PC-9 (cell line): ENCODE data around the gene GINS1. TPM values are rescaled to one million over a fixed set of nuclear protein-coding genes. Genes with fewer than 3 reads are reported as not detected.

Experiments used
- BruUV-seq: library from RNA; stranded (reverse); fragments of 400-500 nt; replicated peaks from 2 replicates; lab custom pipeline; 2021; lab: Mats Ljungman, UMichigan
- CTCF ChIA-PET: fragments of 300-600 bp; sonication (Branson Sonifier 250); formaldehyde crosslinking; loops from one replicate; lab custom pipeline; 2022; ENCODE audit warnings: antibody characterized with exemption; lab: Charles Lee
- POLR2A ChIA-PET: fragments of 300-600 bp; sonication (Branson Sonifier 250); formaldehyde crosslinking; loops from one replicate; lab custom pipeline; 2022; ENCODE audit warnings: antibody characterized with exemption; ENCODE audit not compliant: unreplicated experiment; lab: Charles Lee
- DNase-seq, 2 experiments: peaks; one replicate each; pipeline versions ENCODE4 v3.0.0 to v3.0.0-alpha.2; 2015 to 2022; ENCODE audit warnings: mixed read lengths in 1 of 2
- H2AFZ ChIP-seq: fragments of 200-600 bp; sonication (generic); 2 replicates; pipeline ENCODE4 v1.8.1; 2017; ENCODE audit warnings: antibody characterized with exemption
- H3F3A ChIP-seq: fragments of 200-600 bp; sonication (generic); 2 replicates; pipeline ENCODE4 v1.8.1; 2017; ENCODE audit warnings: antibody characterized with exemption, mild to moderate bottlenecking, low read depth; ENCODE audit not compliant: insufficient read depth
- H3K27ac ChIP-seq: fragments of 200-600 bp; sonication (generic); 2 replicates; pipeline ENCODE4 v1.6.1; 2016; ENCODE audit warnings: mixed run types
- H3K27me3 ChIP-seq: fragments of 200-600 bp; sonication (generic); 2 replicates; pipeline ENCODE4 v1.6.1; 2016; ENCODE audit warnings: low read depth, mixed run types; ENCODE audit not compliant: insufficient read depth
- H3K36me3 ChIP-seq: fragments of 200-600 bp; sonication (generic); 2 replicates; pipeline ENCODE4 v1.6.1; 2016; ENCODE audit warnings: low read depth, mixed run types
- H3K4me1 ChIP-seq: fragments of 200-600 bp; sonication (generic); replicated peaks from 2 replicates; pipeline ENCODE4 v1.6.1; 2016; ENCODE audit warnings: mixed run types; ENCODE audit not compliant: insufficient read depth
- H3K4me2 ChIP-seq: fragments of 200-600 bp; sonication (generic); 2 replicates; pipeline ENCODE4 v1.6.1; 2017; ENCODE audit warnings: mixed run types
- H3K4me3 ChIP-seq: fragments of 200-600 bp; sonication (generic); 2 replicates; pipeline ENCODE4 v1.6.1; 2016; ENCODE audit warnings: mixed run types
- H3K79me2 ChIP-seq: fragments of 200-600 bp; sonication (generic); 2 replicates; pipeline ENCODE4 v1.6.1; 2017; ENCODE audit warnings: low read depth, mixed run types
- H3K9me2 ChIP-seq: fragments of 200-600 bp; sonication (generic); 2 replicates; pipeline ENCODE4 v1.8.1; 2017; ENCODE audit warnings: mild to moderate bottlenecking; ENCODE audit not compliant: insufficient read depth
- H3K9me3 ChIP-seq: fragments of 200-600 bp; sonication (generic); 2 replicates; pipeline ENCODE4 v1.8.1; 2016; ENCODE audit warnings: low read depth; ENCODE audit not compliant: insufficient read depth
- H4K20me1 ChIP-seq: fragments of 200-600 bp; sonication (generic); 2 replicates; pipeline ENCODE4 v1.8.1; 2017; ENCODE audit not compliant: insufficient read depth
- EZH2 ChIP-seq: fragments of 200-600 bp; sonication (generic); IDR thresholded peaks from 2 replicates; pipeline ENCODE4 v1.8.0; 2017; ENCODE audit warnings: antibody characterized with exemption, low read depth
- intact Hi-C: fragments of 100-400 bp; cut with micrococcal nuclease; formaldehyde crosslinking; loops from one replicate; pipeline ENCODE4 v1.10.0; 2022; ENCODE audit not compliant: unreplicated experiment
- total RNA-seq: library from RNA; stranded (reverse); gene quantifications from 2 replicates; pipeline ENCODE4 v1.2.3, GENCODE V29; 2021
- TF ChIP-seq, protein P1 (sequence below): fragments of 200-600 bp; sonication (generic); conservative IDR thresholded peaks from 2 replicates; pipeline ENCODE4 v1.6.1; 2017; ENCODE audit warnings: mixed run types, antibody characterized with exemption, mild to moderate bottlenecking, moderate library complexity

Gene GINS1
- total RNA-seq, 1 experiment from 2014 or later = 27.8 TPM

DNA sequence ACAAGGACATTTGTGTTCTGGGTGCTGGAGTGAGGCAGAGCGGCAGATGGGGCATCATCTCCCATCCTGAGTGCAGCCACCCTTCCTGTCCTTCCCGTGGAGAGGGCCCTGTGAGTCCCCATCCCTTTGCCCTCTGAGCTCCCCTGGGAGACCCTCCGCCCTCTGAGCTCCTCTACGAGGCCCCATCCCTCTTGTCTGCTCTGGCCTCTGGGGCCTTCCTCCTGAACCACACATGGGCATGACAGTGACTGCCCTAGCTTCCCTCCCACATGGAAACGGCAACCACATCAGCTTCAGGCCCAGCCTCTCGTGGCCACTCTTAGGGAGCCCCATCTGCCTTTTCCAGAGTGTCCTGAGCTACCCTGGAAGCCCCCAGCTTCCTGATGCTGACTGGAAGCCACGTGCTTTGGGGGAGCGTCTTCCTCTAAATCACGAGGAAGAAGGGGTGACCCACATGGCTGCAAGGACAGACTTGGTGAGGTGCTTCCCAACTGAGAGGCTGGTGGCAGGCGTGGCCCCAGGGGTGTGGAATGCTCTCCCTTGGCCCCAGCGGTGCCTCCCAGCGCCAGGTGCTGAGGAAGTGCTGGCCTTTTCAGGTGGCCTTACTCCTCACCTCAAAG is 52.6 kb downstream of the GINS1 start:
- CTCF ChIA-PET = no interaction called here
- Histone ChIP-seq H3K27me3 (no peaks in the 10 kb centered on the region), H3K4me2 (no peak overlapping the region), H3F3A (no peaks in the 10 kb centered on the region), H3K79me2 (no peaks in the 10 kb centered on the region), H3K4me3 (no peak overlapping the region), H3K4me1 (no peaks in the 10 kb centered on the region), H3K27ac (no peak overlapping the region), H3K9me2 (no peaks in the 10 kb centered on the region), H3K36me3 (no peaks in the 10 kb centered on the region), H2AFZ (no peak overlapping the region), H4K20me1 (no peaks in the 10 kb centered on the region), H3K9me3 (no peaks in the 10 kb centered on the region)
- TF ChIP-seq, protein P1, sequence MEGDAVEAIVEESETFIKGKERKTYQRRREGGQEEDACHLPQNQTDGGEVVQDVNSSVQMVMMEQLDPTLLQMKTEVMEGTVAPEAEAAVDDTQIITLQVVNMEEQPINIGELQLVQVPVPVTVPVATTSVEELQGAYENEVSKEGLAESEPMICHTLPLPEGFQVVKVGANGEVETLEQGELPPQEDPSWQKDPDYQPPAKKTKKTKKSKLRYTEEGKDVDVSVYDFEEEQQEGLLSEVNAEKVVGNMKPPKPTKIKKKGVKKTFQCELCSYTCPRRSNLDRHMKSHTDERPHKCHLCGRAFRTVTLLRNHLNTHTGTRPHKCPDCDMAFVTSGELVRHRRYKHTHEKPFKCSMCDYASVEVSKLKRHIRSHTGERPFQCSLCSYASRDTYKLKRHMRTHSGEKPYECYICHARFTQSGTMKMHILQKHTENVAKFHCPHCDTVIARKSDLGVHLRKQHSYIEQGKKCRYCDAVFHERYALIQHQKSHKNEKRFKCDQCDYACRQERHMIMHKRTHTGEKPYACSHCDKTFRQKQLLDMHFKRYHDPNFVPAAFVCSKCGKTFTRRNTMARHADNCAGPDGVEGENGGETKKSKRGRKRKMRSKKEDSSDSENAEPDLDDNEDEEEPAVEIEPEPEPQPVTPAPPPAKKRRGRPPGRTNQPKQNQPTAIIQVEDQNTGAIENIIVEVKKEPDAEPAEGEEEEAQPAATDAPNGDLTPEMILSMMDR = no peak
- TF ChIP-seq EZH2 = no peak
- intact Hi-C loops = no loop called here
- POLR2A ChIA-PET = interaction anchor here (0.7 kb wide), 1 partner anchor 246 kb away, joined by 3 read pairs; no protein-coding TSS in a partner anchor
- no peak for DNase-seq
- BruUV-seq = no TSS peak

DNA sequence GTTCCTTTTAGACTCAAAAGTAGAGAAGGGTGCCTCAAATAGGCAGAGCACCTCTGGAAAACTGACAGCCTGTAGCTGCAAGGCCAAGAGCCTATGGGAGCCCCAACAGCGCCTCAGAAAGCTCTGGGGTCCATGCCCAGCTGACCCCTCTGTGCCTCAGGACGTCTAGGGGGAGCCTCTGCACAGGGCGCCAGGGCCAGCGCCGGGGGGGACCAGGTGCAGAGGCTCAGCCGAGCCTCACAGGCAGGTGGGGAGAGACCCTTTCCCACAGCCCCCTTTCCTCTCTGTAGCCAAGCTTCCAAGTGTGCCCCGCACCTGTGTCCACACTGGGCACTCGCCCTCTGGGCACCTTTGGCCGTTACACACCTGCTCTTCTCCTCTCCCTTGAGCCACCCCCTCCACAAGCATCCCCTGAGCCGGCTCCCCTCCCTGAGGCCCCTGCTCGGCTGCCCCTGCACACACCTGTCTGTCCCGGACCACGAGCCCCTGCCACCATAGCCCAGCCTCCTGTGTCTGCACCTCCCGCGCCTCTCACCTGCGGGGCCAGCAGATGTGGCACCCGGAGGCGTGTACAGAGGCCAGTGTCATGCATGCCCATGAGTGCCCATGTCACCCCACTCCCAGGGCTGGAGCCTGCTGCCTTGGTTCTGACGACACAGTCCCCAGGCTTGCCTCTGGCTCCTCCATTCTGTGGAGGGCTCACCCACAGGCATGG is 53.2 kb downstream of the GINS1 start:
- Histone ChIP-seq H3K9me3 (no peaks in the 10 kb centered on the region), H3K79me2 (no peaks in the 10 kb centered on the region), H3K4me2 (no peak overlapping the region), H2AFZ (no peak overlapping the region), H3F3A (no peaks in the 10 kb centered on the region), H3K9me2 (no peaks in the 10 kb centered on the region), H3K36me3 (no peaks in the 10 kb centered on the region), H4K20me1 (no peaks in the 10 kb centered on the region), H3K4me3 (no peak overlapping the region), H3K27ac (no peak overlapping the region), H3K27me3 (no peaks in the 10 kb centered on the region), H3K4me1 (no peaks in the 10 kb centered on the region)
- TF ChIP-seq, protein P1 = no peak
- no peak for TF ChIP-seq EZH2
- BruUV-seq = no TSS peak
- intact Hi-C loops = no loop called here
- no peak for DNase-seq
- ChIA-PET CTCF (no interaction called here), POLR2A (no interaction called here)

- no TSS peak for BruUV-seq
- no peak for TF ChIP-seq EZH2
- TF ChIP-seq, protein P1 = no peak
- Histone ChIP-seq H3F3A (no peaks in the 10 kb centered on the region), H3K4me1 (no peaks in the 10 kb centered on the region), H3K27ac (no peak overlapping the region), H3K36me3 (no peaks in the 10 kb centered on the region), H3K4me3 (no peak overlapping the region), H4K20me1 (no peaks in the 10 kb centered on the region), H3K9me3 (no peaks in the 10 kb centered on the region), H3K79me2 (no peaks in the 10 kb centered on the region), H3K9me2 (no peaks in the 10 kb centered on the region), H3K4me2 (no peak overlapping the region), H2AFZ (no peak overlapping the region), H3K27me3 (no peaks in the 10 kb centered on the region)
- ChIA-PET CTCF (no interaction called here), POLR2A (no interaction called here)
- intact Hi-C loops = no loop called here
- no peak for DNase-seq
Observed at GRCh38 chr20:25461281-25461650, 53.8 kb downstream of the GINS1 start.
